Activated CD8-positive, alpha-beta T cell treated with anti-CD3 and anti-CD28 coated beads for 36 hours (primary cell): ENCODE data around the gene ELP1. TPM values are rescaled to one million over a fixed set of nuclear protein-coding genes. Genes with fewer than 3 reads are reported as not detected.
"Not testable (repeated sequence)": the region's sequence is repeated elsewhere in the genome, so short reads cannot be mapped to it uniquely, and the experiment has no call there.

Source experiments
- ATAC-seq: fragments of 200-7000 bp; cut with Tn5 transposase; one replicate; pipeline ENCODE4 v1.10.0; 2021; ENCODE audit warnings: mild to moderate bottlenecking, moderate library complexity
- CTCF ChIA-PET: fragments of 350-600 bp; sonication (Branson Sonifier 250); formaldehyde crosslinking; loops from one replicate; lab custom pipeline; 2021; ENCODE audit warnings: antibody characterized with exemption; lab: Charles Lee
- POLR2A ChIA-PET: fragments of 350-600 bp; sonication (Branson Sonifier 250); formaldehyde crosslinking; loops from one replicate; lab custom pipeline; 2021; ENCODE audit warnings: antibody characterized with exemption; lab: Charles Lee
- DNase-seq: peaks from one replicate; pipeline ENCODE4 v3.0.0-alpha.2; 2020
- H3K27ac Mint-ChIP-seq: one replicate; pipeline ENCODE4 v1.8.0; 2021; ENCODE audit warnings: mild to moderate bottlenecking, mixed read lengths
- H3K27me3 Mint-ChIP-seq: one replicate; pipeline ENCODE4 v1.8.0; 2021; ENCODE audit warnings: mixed read lengths
- H3K36me3 Mint-ChIP-seq: one replicate; pipeline ENCODE4 v1.8.0; 2021; ENCODE audit warnings: low read depth, mixed read lengths
- H3K4me1 Mint-ChIP-seq: one replicate; pipeline ENCODE4 v1.8.0; 2021; ENCODE audit warnings: low read depth, mixed read lengths
- H3K4me3 Mint-ChIP-seq: one replicate; pipeline ENCODE4 v1.8.0; 2021; ENCODE audit warnings: mild to moderate bottlenecking, moderate library complexity, mixed read lengths
- H3K9me3 Mint-ChIP-seq: one replicate; pipeline ENCODE4 v1.8.0; 2021; ENCODE audit warnings: mixed read lengths
- intact Hi-C: fragments of 100-400 bp; cut with micrococcal nuclease; formaldehyde crosslinking; loops from one replicate; pipeline ENCODE4 v1.10.0; 2022
- total RNA-seq, 2 experiments: library from RNA; stranded (reverse); gene quantifications; one replicate each; pipeline ENCODE4 v1.2.3, GENCODE V29; 2021
- TF ChIP-seq, protein P1 (sequence below): fragments of 200-600 bp; IDR thresholded peaks from one replicate; pipeline ENCODE4 v1.8.0; 2022; ENCODE audit warnings: antibody characterized with exemption, mild to moderate bottlenecking

ELP1 gene
- total RNA-seq, 2 experiments from 2014 or later, result 25.9 to 28.7 TPM

DNA sequence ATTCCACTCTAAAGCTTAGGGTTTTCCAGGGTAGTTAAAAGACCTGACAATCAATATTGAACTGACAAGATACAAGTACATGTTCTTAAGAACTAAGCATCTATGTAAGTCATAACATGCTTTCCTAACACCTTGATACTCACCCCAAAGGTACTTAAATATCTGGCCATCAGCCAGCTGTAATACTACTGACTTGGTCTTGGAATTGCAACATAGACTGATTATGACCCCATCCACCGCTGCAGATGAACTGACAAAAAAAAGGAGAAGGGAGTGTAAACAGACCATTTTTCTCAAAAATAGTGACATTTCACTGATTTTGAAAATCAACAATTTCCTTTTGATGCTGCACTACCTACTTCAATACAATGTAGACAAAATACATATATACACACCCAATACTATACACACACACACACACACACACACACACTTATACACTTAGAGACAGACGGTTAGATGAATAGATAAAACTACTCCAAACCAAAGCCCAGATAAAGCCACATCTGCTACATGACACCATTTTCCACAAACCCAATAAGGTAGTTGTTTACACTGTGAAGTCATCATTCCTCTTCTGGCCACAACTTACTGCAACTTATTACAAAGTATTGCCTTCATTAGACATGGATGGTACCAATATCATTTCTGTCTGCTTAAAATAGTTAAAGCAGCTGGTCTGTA, 30.4 kb downstream of the ELP1 start:
- intact Hi-C loops, result no loop called here
- Mint-ChIP-seq H3K36me3 (peaks cover 39% of the 10 kb centered on the region), H3K4me3 (no peak overlapping the region), H3K9me3 (no peaks in the 10 kb centered on the region), H3K27me3 (no peaks in the 10 kb centered on the region), H3K4me1 (no peaks in the 10 kb centered on the region), H3K27ac (no peak overlapping the region)
- DNase-seq (no peak), ATAC-seq (no peak)
- TF ChIP-seq, protein P1, sequence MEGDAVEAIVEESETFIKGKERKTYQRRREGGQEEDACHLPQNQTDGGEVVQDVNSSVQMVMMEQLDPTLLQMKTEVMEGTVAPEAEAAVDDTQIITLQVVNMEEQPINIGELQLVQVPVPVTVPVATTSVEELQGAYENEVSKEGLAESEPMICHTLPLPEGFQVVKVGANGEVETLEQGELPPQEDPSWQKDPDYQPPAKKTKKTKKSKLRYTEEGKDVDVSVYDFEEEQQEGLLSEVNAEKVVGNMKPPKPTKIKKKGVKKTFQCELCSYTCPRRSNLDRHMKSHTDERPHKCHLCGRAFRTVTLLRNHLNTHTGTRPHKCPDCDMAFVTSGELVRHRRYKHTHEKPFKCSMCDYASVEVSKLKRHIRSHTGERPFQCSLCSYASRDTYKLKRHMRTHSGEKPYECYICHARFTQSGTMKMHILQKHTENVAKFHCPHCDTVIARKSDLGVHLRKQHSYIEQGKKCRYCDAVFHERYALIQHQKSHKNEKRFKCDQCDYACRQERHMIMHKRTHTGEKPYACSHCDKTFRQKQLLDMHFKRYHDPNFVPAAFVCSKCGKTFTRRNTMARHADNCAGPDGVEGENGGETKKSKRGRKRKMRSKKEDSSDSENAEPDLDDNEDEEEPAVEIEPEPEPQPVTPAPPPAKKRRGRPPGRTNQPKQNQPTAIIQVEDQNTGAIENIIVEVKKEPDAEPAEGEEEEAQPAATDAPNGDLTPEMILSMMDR, result no peak
- ChIA-PET POLR2A (no interaction called here), CTCF (no interaction called here)

DNA sequence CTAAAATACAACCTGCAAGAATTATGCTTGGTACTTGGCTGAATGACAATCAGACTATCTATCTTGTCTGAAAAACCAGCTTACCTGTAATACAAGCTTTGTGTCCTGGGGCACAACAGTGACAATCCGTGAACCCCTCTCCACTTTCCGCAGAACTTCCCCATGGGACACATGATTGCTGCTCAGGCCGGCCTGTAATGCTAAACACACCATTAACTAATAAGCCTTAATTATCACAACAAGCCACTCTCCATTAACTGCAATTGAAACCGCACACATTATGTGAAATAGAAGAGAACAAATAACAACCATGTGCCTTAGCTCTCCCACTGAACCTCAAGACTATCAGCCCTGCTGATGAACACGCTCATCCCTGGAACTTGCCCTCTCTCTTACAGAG, 33.7 kb downstream of the ELP1 start:
- Mint-ChIP-seq H3K4me1 (no peaks in the 10 kb centered on the region), H3K27ac (no peak overlapping the region), H3K4me3 (no peak overlapping the region), H3K9me3 (no peaks in the 10 kb centered on the region), H3K36me3 (peaks cover 50% of the 10 kb centered on the region), H3K27me3 (no peaks in the 10 kb centered on the region)
- DNase-seq (no peak), ATAC-seq (no peak)
- TF ChIP-seq, protein P1, result no peak
- intact Hi-C loops, result no loop called here
- ChIA-PET POLR2A (no interaction called here), CTCF (interaction anchor here (1.2 to 1.8 kb wide), 2 partner anchors 10 to 14 kb away, joined by 4 to 5 read pairs; no protein-coding TSS in a partner anchor)

DNA sequence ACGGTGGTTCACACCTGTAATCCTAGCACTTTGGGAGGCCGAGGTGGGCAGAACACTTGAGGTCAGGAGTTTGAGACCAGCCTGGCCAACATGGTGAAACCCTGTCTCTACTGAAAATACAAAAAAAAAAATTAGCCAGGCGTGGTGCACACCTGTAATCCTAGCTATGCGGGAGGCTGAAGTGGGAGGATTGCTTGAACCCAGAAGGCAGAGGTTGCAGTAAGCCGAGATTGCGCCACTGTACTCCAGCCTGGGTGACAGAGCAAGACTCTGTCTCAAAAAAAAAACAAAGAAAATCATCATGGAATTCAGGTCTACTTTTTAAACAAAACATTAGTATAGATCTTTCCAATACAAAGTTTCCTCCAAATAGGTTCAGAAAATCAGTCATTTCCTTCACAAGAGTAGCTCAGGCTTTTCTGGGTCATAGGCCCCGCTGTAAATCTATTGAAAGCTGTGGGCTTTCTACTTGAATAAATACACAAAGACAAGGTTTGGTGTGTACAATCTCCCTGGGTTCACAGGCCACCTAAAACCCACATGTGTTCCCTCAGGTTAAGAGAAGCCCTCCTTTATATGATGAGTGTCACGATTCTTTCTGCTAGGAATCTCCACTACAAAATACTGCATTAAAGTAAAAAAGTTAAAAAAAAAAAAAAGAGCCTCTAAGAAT, 34.8 kb downstream of the ELP1 start:
- H3K27me3 Mint-ChIP-seq, H3K4me3 Mint-ChIP-seq, H3K9me3 Mint-ChIP-seq, H3K27ac Mint-ChIP-seq, ATAC-seq, H3K4me1 Mint-ChIP-seq, DNase-seq, intact Hi-C loops: not testable (repeated sequence)
- ChIA-PET POLR2A (interaction anchor here (0.6 kb wide), 1 partner anchor 80 kb away, joined by 3 read pairs; no protein-coding TSS in a partner anchor), CTCF (interaction anchor here (1.1 to 1.8 kb wide), 3 partner anchors 9 to 13 kb away, joined by 4 to 5 read pairs (median 4); no protein-coding TSS in a partner anchor)
- peaks cover 56% of the 10 kb centered on the region for H3K36me3 Mint-ChIP-seq

DNA sequence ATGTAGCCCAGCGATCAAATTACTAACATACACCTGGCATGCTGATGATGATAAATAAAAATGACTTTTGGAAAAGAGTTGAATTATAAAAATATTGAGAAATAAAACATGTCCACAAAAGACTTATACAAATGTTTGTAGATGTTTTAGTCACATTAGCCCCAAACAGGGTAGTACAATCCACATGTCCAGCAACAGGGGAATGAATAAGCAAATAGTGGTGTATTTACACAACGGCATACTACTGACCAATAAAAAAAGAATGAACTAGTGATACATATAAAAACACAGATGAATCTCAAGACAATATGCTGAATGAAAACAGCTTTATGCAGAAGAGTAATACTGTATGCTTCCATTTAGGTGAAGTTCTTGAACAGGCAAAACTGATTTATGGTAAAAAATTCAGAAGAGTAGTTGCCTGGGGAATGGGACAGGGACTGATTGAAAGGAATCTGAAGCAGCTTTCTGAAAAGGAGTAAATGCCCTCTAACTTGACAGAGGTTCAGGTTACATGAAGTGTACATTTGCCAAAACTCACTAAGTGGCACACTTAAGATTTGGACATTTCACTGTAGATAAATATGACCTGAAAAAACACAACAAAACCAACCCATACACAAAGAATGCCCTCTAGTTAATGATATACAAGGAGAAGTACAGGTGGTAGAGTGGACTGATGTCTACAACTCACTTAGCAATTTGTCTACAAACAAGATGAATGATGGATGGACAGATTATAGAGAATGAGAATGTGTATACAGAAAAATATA, 36.4 kb downstream of the ELP1 start:
- Mint-ChIP-seq H3K27ac (no peak overlapping the region), H3K4me3 (no peak overlapping the region), H3K9me3 (no peaks in the 10 kb centered on the region), H3K27me3 (no peaks in the 10 kb centered on the region), H3K36me3 (peaks cover 48% of the 10 kb centered on the region), H3K4me1 (no peaks in the 10 kb centered on the region)
- ChIA-PET POLR2A (no interaction called here), CTCF (interaction anchor here (1.0 kb wide), 1 partner anchor 8 kb away, joined by 3 read pairs; no protein-coding TSS in a partner anchor)
- no peak for ATAC-seq
- intact Hi-C loops, result no loop called here
- DNase-seq, result no peak
- TF ChIP-seq, protein P1, result no peak

DNA sequence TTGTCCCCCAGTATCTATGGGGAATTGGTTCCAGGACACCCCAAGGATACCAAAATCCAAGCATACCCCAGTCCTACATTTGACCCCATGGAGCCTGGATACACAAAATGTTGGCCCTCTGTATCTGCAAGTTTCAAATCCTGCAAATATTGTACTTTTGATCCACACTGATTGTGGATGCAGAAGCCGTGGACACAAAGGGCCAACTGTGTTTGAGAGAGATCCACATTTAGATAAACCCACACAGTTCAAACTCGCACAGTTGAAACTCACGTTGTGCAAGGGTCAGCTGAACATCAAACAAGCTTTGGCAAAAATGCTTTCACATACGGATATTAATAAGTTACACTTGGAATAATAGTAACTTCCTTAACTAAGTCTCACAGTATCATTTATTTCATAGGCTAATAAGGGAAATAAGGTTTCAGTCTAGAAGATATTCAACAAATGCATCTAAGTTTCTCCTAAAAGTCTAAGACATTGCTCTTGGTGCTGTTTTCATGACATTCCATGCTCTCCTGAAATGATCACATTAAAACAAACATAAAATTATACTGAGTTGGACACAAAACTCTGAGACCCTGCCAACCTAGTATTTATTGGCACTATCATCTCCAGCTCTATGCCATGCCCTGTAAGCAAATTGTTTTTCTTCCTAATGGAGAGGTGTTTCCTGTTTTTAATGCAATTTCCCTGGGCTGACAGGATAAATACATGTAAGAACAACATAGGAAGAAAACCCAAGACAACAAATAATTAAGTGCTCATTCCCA, 39.5 kb downstream of the ELP1 start:
- DNase-seq (no peak), ATAC-seq (no peak)
- H3K36me3 Mint-ChIP-seq, result peaks cover 55% of the 10 kb centered on the region
- ChIA-PET CTCF (interaction anchor here (1.4 kb wide), 1 partner anchor 15 kb away, joined by 3 read pairs; no protein-coding TSS in a partner anchor), POLR2A (no interaction called here)
- H3K9me3 Mint-ChIP-seq, result no peaks in the 10 kb centered on the region
- no peak overlapping the region for H3K4me3 Mint-ChIP-seq
- TF ChIP-seq, protein P1, result no peak
- no peak overlapping the region for H3K27ac Mint-ChIP-seq
- H3K27me3 Mint-ChIP-seq, result no peaks in the 10 kb centered on the region
- no peaks in the 10 kb centered on the region for H3K4me1 Mint-ChIP-seq
- intact Hi-C loops, result no loop called here
